ENCODE results near the gene UBE2L3. TPM values are rescaled to one million over a fixed set of nuclear protein-coding genes. Genes with fewer than 3 reads are reported as not detected.

UBE2L3 gene
- total RNA-seq, 4 donors from 2014 or later = 40.5 to 94.4 (median 60.0) TPM

- H3K27ac ChIP-seq = no peak within 1 kb of the TSS
- H3K27me3 ChIP-seq = no peaks in the 10 kb centered on the region
- no peak for ATAC-seq
- H3K4me1 ChIP-seq = peaks cover 0 to 21% (median 8%) of the 10 kb centered on the region in 3 donors
- no peaks in the 10 kb centered on the region for H3K9me3 ChIP-seq
- H3K36me3 ChIP-seq = peaks cover 0 to 5% of the 10 kb centered on the region in 2 donors
- no peak for TF ChIP-seq EP300 (IDR thresholded peaks at IDR 0.05)
- peak in 1 of 2 donors; percentile 17 for TF ChIP-seq POLR2A (IDR thresholded peaks at IDR 0.05)
- no peak for TF ChIP-seq POLR2AphosphoS5 (IDR thresholded peaks at IDR 0.05)
- no peak for TF ChIP-seq CTCF (IDR thresholded peaks at IDR 0.05)
- no peak within 1 kb of the TSS for H3K4me3 ChIP-seq
- 69 to 74% methylated on average over 7 to 17 of the region's 27 CpGs for WGBS, 2 donors (ENCODE audit: low coverage in 1 of 2)
Observed at GRCh38 chr22:21632237-21632895, 64.9 kb downstream of the UBE2L3 start, which contains the start of gene CCDC116. CCDC116 (plus strand) TSS chr22:21632760; CDS start chr22:21633182, 422 bp downstream.

DNA sequence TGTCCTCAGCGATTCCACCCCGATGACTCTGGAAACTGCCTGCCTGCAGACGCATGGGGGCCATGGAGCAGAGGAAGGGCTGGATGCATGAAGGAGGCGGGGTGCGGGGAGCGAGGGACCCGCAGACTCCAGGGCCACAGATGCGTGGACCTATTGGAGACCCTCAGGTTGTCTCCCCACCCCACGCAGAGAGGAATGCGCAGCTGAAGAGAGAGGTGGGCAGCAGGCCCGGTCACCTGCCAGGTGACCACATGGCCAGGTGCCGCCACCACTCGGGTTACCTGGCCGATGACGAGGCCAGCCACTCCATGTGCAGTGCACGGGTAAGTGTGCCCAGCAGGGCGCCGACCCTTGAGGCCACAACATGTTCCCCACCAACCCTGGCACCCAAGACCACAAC lies 65.4 kb downstream of the UBE2L3 start:
- TF ChIP-seq POLR2AphosphoS5 (IDR thresholded peaks at IDR 0.05) (no peak), POLR2A (IDR thresholded peaks at IDR 0.05) (no peak), CTCF (IDR thresholded peaks at IDR 0.05) (no peak), EP300 (IDR thresholded peaks at IDR 0.05) (no peak)
- H3K36me3 ChIP-seq = peaks cover 0 to 5% of the 10 kb centered on the region in 2 donors

DNA sequence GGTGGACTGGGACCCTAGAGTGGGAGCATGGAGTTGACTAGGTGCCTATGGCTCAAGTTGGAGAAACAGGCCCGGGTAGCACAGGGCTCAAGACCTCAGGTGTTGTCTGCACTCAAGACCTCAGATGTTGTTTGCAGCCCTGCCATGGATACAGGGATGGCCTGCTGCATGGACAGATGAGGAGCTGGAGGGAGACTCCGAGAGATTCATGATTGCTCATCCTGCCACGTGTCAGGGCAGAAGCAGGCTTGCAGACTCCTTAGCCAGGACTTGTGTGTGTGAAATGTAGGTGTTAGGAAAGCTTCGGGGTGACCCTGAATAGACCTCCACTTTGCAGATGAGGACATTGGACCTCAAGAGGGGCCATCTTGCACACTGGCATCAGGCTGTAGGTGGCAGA lies 66.0 kb downstream of the UBE2L3 start:
- WGBS, 2 donors (ENCODE audit: low coverage in 1 of 2) = 100% methylated on average over 1 of the region's 4 CpGs; no CpG with 5 or more reads in 1 of the 2 donors
- no peak overlapping the region for H3K4me3 ChIP-seq

More for the DNA sequence above, 65.4 kb downstream of the UBE2L3 start:
- Histone ChIP-seq H3K9me3 (no peaks in the 10 kb centered on the region), H3K4me3 (no peak overlapping the region), H3K27me3 (no peaks in the 10 kb centered on the region), H3K27ac (no peak overlapping the region), H3K4me1 (peaks cover 0 to 21% (median 8%) of the 10 kb centered on the region in 3 donors)
- 75 to 80% methylated on average over 1 to 4 of the region's 18 CpGs for WGBS, 2 donors (ENCODE audit: low coverage in 1 of 2)
- no peak for ATAC-seq

DNA sequence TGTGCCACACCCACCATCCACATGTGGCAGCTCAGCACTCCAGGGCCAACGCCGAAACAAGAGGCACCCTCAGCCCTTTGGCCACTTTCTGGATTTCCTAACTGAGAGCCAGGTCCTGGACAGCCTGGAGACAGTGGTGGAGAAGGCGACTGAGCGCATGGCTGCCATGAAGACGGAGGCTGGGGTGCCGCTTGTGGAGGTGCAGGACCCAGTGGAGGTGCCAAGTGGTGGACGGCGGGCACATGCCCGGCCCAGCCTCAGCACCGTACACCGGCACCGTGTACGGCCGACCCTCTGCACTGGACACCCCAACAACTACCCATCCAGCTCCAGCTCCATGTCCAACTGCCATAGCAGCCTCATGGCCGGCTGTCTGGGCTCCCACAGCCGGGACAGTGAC lies 66.6 kb downstream of the UBE2L3 start:
- H3K4me1 ChIP-seq = peaks cover 0 to 11% (median 3%) of the 10 kb centered on the region in 3 donors
- TF ChIP-seq POLR2A (IDR thresholded peaks at IDR 0.05) (no peak), EP300 (IDR thresholded peaks at IDR 0.05) (no peak), POLR2AphosphoS5 (IDR thresholded peaks at IDR 0.05) (no peak), CTCF (IDR thresholded peaks at IDR 0.05) (no peak)
- no peaks in the 10 kb centered on the region for H3K36me3 ChIP-seq
- no peak overlapping the region for H3K27ac ChIP-seq
- no peak overlapping the region for H3K4me3 ChIP-seq
- WGBS, 2 donors (ENCODE audit: low coverage in 1 of 2) = 100% methylated on average over 2 of the region's 16 CpGs; no CpG with 5 or more reads in 1 of the 2 donors
- no peaks in the 10 kb centered on the region for H3K9me3 ChIP-seq
- H3K27me3 ChIP-seq = no peaks in the 10 kb centered on the region
- ATAC-seq = no peak

More for the DNA sequence above, 66.0 kb downstream of the UBE2L3 start:
- H3K36me3 ChIP-seq = peaks cover 0 to under 1% of the 10 kb centered on the region in 2 donors
- H3K27ac ChIP-seq = no peak overlapping the region
- no peaks in the 10 kb centered on the region for H3K9me3 ChIP-seq
- peaks cover 0 to 17% (median 8%) of the 10 kb centered on the region in 3 donors for H3K4me1 ChIP-seq
- H3K27me3 ChIP-seq = no peaks in the 10 kb centered on the region
- no peak for TF ChIP-seq POLR2AphosphoS5 (IDR thresholded peaks at IDR 0.05)
- TF ChIP-seq POLR2A (IDR thresholded peaks at IDR 0.05) = no peak
- no peak for TF ChIP-seq EP300 (IDR thresholded peaks at IDR 0.05)
- TF ChIP-seq CTCF (IDR thresholded peaks at IDR 0.05) = no peak
- ATAC-seq = no peak

DNA sequence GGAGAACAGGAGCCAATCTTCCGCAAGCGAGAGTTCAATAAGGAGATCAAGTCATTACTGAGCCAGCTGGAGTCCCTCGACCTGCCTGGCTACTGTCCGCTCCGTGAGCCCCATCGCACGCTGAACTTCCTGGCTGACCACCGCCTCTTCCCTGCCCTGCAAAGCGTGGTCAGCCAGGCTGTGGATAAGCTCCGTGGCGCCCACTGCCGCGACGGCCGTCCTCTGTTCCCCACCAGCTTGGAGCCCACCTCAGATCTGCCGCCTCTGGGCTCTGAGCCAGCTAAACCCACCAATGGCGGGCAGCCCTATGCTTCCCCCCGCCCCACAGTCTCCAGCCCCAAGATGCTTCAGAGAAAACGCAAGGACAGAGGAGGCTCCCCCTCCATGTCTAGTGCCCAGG lies 67.3 kb downstream of the UBE2L3 start:
- ATAC-seq = no peak
- TF ChIP-seq POLR2AphosphoS5 (IDR thresholded peaks at IDR 0.05) (no peak), CTCF (IDR thresholded peaks at IDR 0.05) (no peak), EP300 (IDR thresholded peaks at IDR 0.05) (no peak), POLR2A (IDR thresholded peaks at IDR 0.05) (no peak)
- WGBS, 2 donors (ENCODE audit: low coverage in 1 of 2) = 53% methylated on average over 4 of the region's 19 CpGs; no CpG with 5 or more reads in 1 of the 2 donors
- Histone ChIP-seq H3K36me3 (no peaks in the 10 kb centered on the region), H3K4me1 (peaks cover 0 to 5% (median 2%) of the 10 kb centered on the region in 3 donors), H3K4me3 (no peak overlapping the region), H3K9me3 (no peaks in the 10 kb centered on the region), H3K27ac (no peak overlapping the region), H3K27me3 (no peaks in the 10 kb centered on the region)

All from gastroesophageal sphincter (tissue), 4 donors.